Keratinocyte (primary cell): ENCODE results near the gene ASPN.

Experiments used
- EZH2 ChIP-seq: IDR thresholded peaks from one replicate; pipeline ENCODE4 v1.6.1; 2012; ENCODE audit warnings: inconsistent platforms, mild to moderate bottlenecking, low read length, moderate library complexity
- TF ChIP-seq, protein P1 (sequence below), 3 experiments: IDR thresholded peaks in 1 of 3; conservative IDR thresholded peaks in 1 of 3; optimal IDR thresholded peaks in 1 of 3; 2 replicates in 2 of 3; 3 replicates in 1 of 3; pipeline versions ENCODE3 to v1.5.1; 2011; ENCODE audit warnings: low read length in 3 of 3, mild to moderate bottlenecking in 3 of 3, moderate library complexity in 2 of 3, control low read depth in 1 of 3, inconsistent platforms in 1 of 3; ENCODE audit not compliant: insufficient read depth in 2 of 3; ENCODE audit errors: extremely low read depth in 1 of 3

GRCh38 chr9:92492781-92493401 lies 10.6 kb upstream of the ASPN start:
- TF ChIP-seq, protein P1, sequence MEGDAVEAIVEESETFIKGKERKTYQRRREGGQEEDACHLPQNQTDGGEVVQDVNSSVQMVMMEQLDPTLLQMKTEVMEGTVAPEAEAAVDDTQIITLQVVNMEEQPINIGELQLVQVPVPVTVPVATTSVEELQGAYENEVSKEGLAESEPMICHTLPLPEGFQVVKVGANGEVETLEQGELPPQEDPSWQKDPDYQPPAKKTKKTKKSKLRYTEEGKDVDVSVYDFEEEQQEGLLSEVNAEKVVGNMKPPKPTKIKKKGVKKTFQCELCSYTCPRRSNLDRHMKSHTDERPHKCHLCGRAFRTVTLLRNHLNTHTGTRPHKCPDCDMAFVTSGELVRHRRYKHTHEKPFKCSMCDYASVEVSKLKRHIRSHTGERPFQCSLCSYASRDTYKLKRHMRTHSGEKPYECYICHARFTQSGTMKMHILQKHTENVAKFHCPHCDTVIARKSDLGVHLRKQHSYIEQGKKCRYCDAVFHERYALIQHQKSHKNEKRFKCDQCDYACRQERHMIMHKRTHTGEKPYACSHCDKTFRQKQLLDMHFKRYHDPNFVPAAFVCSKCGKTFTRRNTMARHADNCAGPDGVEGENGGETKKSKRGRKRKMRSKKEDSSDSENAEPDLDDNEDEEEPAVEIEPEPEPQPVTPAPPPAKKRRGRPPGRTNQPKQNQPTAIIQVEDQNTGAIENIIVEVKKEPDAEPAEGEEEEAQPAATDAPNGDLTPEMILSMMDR (optimal IDR thresholded peaks at IDR 0.05 in 1 of 3, IDR thresholded peaks at IDR 0.05 in 1 of 3, conservative IDR thresholded peaks at IDR 0.05 in 1 of 3; ENCODE audit: extremely low read depth in 1 of 3, insufficient read depth in 2 of 3, low read length in 3 of 3), result no peak
- TF ChIP-seq EZH2, result no peak
